GF-D8 (cell line): ENCODE measurements around the gene PPP1R15A.
"Not testable (repeated sequence)": the region's sequence is repeated elsewhere in the genome, so short reads cannot be mapped to it uniquely, and the experiment has no call there.

Experiments used
- DNase-seq: peaks from one replicate; lab custom pipeline; 2025; lab: John Stamatoyannopoulos, UW

Gene PPP1R15A

GRCh38 chr19:48859711-48860572 lies 12.3 kb upstream of the PPP1R15A start:
- DNase-seq = no peak

GRCh38 chr19:48861313-48861712 lies 10.9 kb upstream of the PPP1R15A start:
- DNase-seq = no peak

GRCh38 chr19:48862827-48863226 lies 9.4 kb upstream of the PPP1R15A start:
- no peak for DNase-seq

GRCh38 chr19:48866692-48867091 lies 5.5 kb upstream of the PPP1R15A start:
- DNase-seq = no peak

- DNase-seq = no peak
Measured at GRCh38 chr19:48867123-48867745, 5.0 kb upstream of the PPP1R15A start.

GRCh38 chr19:48867746-48868113 lies 4.5 kb upstream of the PPP1R15A start:
- no peak for DNase-seq

- DNase-seq = no peak
Measured at GRCh38 chr19:48868114-48868886, 3.9 kb upstream of the PPP1R15A start, which contains the start of gene PLEKHA4. TSS of gene PLEKHA4 (minus strand) at chr19:48868617. CDS start at chr19:48867620, 997 bp downstream.

- DNase-seq = no peak
Measured at GRCh38 chr19:48870048-48870447, 2.2 kb upstream of the PPP1R15A start.

- not testable (repeated sequence) for DNase-seq
Measured at GRCh38 chr19:48871471-48872181, 595 bp upstream of the PPP1R15A start.

- DNase-seq = peak; percentile 64
Measured at GRCh38 chr19:48872884-48873475, 759 bp downstream of the PPP1R15A start.

GRCh38 chr19:48873476-48874302 lies 1.5 kb downstream of the PPP1R15A start:
- peak; percentile 46 for DNase-seq

- no peak for DNase-seq
Measured at GRCh38 chr19:48874303-48875135, 2.3 kb downstream of the PPP1R15A start.

GRCh38 chr19:48876043-48876981 lies 4.1 kb downstream of the PPP1R15A start:
- not testable (repeated sequence) for DNase-seq

- no peak for DNase-seq
Measured at GRCh38 chr19:48877855-48878195, 5.6 kb downstream of the PPP1R15A start.

GRCh38 chr19:48878196-48879024 lies 6.2 kb downstream of the PPP1R15A start:
- peak; percentile 88 for DNase-seq

GRCh38 chr19:48879025-48879637 lies 6.9 kb downstream of the PPP1R15A start:
- DNase-seq = no peak

- not testable (repeated sequence) for DNase-seq
Measured at GRCh38 chr19:48879696-48880095, 7.5 kb downstream of the PPP1R15A start.
